Body of pancreas (tissue), 4 donors: ENCODE measurements around the gene SLC9A1. TPM values are rescaled to one million over a fixed set of nuclear protein-coding genes. Genes with fewer than 3 reads are reported as not detected.
A peak's percentile ranks its signal among the peaks of the same experiment; 100 is the strongest.

Experiments used
- ATAC-seq: fragments of 150-250 bp; one replicate; pipeline ENCODE4 v1.9.1; 2016
- DNase-seq, 4 donors: peaks; one replicate each; pipeline ENCODE4 v3.0.0-alpha.2; 2019
- H3K27ac ChIP-seq, 4 donors: fragments of 200-600 bp; sonication (generic); 1 replicate in 3 of 4; 2 replicates in 1 of 4; pipeline versions ENCODE4 v1.5.1 to v1.6.1; 2016 to 2019; ENCODE audit warnings: mild to moderate bottlenecking in 1 of 4, mixed read lengths in 1 of 4, moderate library complexity in 1 of 4
- H3K27me3 ChIP-seq, 2 donors: fragments of 200-600 bp; sonication (generic); one replicate each; pipeline ENCODE4 v1.6.0; 2016; ENCODE audit warnings: mild to moderate bottlenecking in 1 of 2
- H3K36me3 ChIP-seq, 2 donors: fragments of 200-600 bp; sonication (generic); replicated peaks in 1 of 2; 2 replicates each; pipeline ENCODE4 v1.5.1; 2016; ENCODE audit warnings: low read depth in 2 of 2; ENCODE audit not compliant: insufficient read depth in 1 of 2
- H3K4me1 ChIP-seq: fragments of 200-600 bp; sonication (generic); one replicate; pipeline ENCODE4 v1.6.0; 2016
- H3K4me3 ChIP-seq, 2 donors: fragments of 200-600 bp; sonication (generic); 1 replicate in 1 of 2; 2 replicates in 1 of 2; pipeline ENCODE4 v1.5.1; 2016 to 2019
- H3K9me3 ChIP-seq, 3 donors: fragments of 200-600 bp; sonication (generic); 1 replicate in 2 of 3; 2 replicates in 1 of 3; pipeline ENCODE4 v1.5.1; 2016
- POLR2A ChIP-seq, 3 donors: fragments of 450-650 bp; IDR thresholded peaks; one replicate each; pipeline ENCODE4 v1.6.1; 2016; ENCODE audit warnings: antibody characterized with exemption in 3 of 3, mild to moderate bottlenecking in 2 of 3
- WGBS, 2 donors: methylation state at CpG; one replicate each; pipeline ENCODE4 v1.1.5; 2017; 5-methylcytosine and 5-hydroxymethylcytosine counted together
- intact Hi-C: fragments of 100-400 bp; cut with DNase I; formaldehyde crosslinking; loops from one replicate; pipeline ENCODE4 v1.15.1; 2023
- total RNA-seq, 2 donors: library from RNA; depleted of rRNA; stranded (reverse); fragments of >200 nt; gene quantifications; one replicate each; pipeline ENCODE4 v1.1.0, GENCODE V29; 2016
- TF ChIP-seq, protein P1 (sequence below), 7 experiments: fragments of 450-650 bp in 4 of 7; fragments of 200-600 bp in 3 of 7; sonication (generic) in 3 of 7; IDR thresholded peaks; one replicate each; pipeline ENCODE4 v1.5.1; 2016 to 2019; ENCODE audit warnings: antibody characterized with exemption in 7 of 7

Gene SLC9A1
- total RNA-seq, 2 donors from 2014 or later, result 6.9 to 7.8 TPM

DNA sequence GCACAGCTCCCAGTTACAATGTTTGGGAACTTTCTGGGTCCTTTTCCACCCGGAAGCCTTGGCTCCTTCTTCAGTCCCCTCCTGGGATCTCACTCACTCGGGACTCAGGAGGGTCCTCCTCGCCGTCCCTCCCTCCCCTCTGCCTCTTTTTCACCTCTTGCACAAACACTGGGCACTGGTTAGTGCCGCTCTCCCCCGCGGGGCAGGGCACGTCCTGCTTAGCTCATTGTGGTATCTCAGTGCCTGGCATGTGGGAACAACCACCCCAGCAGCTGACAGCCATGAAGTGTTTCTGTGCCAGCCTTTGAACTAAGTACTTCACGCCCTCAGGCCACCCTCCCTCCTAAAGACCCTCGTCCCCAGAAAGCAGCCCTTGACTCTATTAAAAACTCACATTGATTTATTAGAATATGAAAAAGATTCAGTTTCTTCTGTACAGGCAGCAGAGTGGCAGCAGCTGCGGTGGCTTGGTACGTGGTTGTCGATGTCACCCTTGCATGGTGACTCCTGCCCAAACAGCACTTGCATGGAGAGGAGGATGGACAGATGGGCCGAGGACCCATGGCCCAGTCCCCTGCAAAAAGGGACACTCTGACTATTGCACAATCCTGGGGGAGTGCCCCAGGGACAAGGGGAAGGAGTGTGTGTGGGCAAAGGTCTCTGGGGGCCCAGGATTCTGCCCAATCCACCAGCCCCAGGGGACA, 56.3 kb downstream of the SLC9A1 start:
- intact Hi-C loops, result loop anchor here (10.0 kb wide), 1 partner anchor 124 kb away; no protein-coding TSS in a partner anchor

GRCh38 chr1:27097484-27097917, 57.4 kb downstream of the SLC9A1 start:
- no peak overlapping the region for H3K4me3 ChIP-seq
- H3K4me1 ChIP-seq, result no peaks in the 10 kb centered on the region
- no peak overlapping the region for H3K27ac ChIP-seq
- intact Hi-C loops, result loop anchor here (10.0 kb wide), 1 partner anchor 123 kb away; no protein-coding TSS in a partner anchor
- H3K9me3 ChIP-seq, result no peaks in the 10 kb centered on the region
- DNase-seq, result peak; percentile 78 to 81 (median 80)
- TF ChIP-seq, protein P1, sequence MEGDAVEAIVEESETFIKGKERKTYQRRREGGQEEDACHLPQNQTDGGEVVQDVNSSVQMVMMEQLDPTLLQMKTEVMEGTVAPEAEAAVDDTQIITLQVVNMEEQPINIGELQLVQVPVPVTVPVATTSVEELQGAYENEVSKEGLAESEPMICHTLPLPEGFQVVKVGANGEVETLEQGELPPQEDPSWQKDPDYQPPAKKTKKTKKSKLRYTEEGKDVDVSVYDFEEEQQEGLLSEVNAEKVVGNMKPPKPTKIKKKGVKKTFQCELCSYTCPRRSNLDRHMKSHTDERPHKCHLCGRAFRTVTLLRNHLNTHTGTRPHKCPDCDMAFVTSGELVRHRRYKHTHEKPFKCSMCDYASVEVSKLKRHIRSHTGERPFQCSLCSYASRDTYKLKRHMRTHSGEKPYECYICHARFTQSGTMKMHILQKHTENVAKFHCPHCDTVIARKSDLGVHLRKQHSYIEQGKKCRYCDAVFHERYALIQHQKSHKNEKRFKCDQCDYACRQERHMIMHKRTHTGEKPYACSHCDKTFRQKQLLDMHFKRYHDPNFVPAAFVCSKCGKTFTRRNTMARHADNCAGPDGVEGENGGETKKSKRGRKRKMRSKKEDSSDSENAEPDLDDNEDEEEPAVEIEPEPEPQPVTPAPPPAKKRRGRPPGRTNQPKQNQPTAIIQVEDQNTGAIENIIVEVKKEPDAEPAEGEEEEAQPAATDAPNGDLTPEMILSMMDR (IDR thresholded peaks at IDR 0.05), result peak; percentile 89 to 97 (median 95)
- TF ChIP-seq POLR2A (IDR thresholded peaks at IDR 0.05), result no peak
- 0% methylated on average over 2 to 5 of the region's 5 CpGs for WGBS, 2 donors
- no peaks in the 10 kb centered on the region for H3K27me3 ChIP-seq
- ATAC-seq, result peak; percentile 90
- no peaks in the 10 kb centered on the region for H3K36me3 ChIP-seq

More for the DNA sequence above, 56.3 kb downstream of the SLC9A1 start:
- ATAC-seq, result no peak
- Histone ChIP-seq H3K4me1 (no peaks in the 10 kb centered on the region), H3K27me3 (no peaks in the 10 kb centered on the region), H3K9me3 (no peaks in the 10 kb centered on the region), H3K36me3 (no peaks in the 10 kb centered on the region), H3K27ac (peak overlapping the region in 1 of 4 donors; percentile 53), H3K4me3 (no peak overlapping the region)
- no peak for TF ChIP-seq POLR2A (IDR thresholded peaks at IDR 0.05)
- TF ChIP-seq, protein P1 (IDR thresholded peaks at IDR 0.05), result no peak
- DNase-seq, result no peak
- 66 to 72% methylated on average over 14 of the region's 14 CpGs for WGBS, 2 donors

- TF ChIP-seq POLR2A (IDR thresholded peaks at IDR 0.05), result no peak
- TF ChIP-seq, protein P1 (IDR thresholded peaks at IDR 0.05), result no peak
- H3K36me3 ChIP-seq, result no peaks in the 10 kb centered on the region
- H3K27me3 ChIP-seq, result no peaks in the 10 kb centered on the region
- no peak overlapping the region for H3K27ac ChIP-seq
- intact Hi-C loops, result loop anchor here (10.0 kb wide), 1 partner anchor 121 kb away; no protein-coding TSS in a partner anchor
- no peak for DNase-seq
- no peak overlapping the region for H3K4me3 ChIP-seq
- H3K4me1 ChIP-seq, result no peaks in the 10 kb centered on the region
- WGBS, 2 donors, result 72 to 73% methylated on average over 2 of the region's 2 CpGs
- no peak for ATAC-seq
- H3K9me3 ChIP-seq, result no peaks in the 10 kb centered on the region
These were observed 59.3 kb downstream of the SLC9A1 start for GRCh38 chr1:27095576-27095975.

DNA sequence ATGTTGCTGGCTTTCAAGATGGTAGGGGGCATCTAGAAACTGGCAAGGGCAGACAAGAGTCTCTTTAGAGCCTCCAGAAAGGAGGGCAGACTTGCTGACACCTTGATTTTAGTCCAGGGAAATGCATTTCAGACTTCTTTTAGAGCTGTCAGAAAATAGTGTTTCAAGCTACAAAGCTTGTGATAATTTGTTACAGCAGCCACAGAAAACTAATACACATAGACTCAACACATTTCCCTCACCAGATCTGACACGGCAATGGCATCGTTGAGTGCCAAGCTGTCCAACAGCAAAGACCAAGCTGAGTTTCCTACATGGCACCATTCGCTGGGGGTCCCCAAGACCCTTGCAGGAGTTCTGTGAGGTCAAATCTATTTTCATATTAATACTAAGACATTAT, 62.0 kb downstream of the SLC9A1 start:
- Histone ChIP-seq H3K27me3 (no peaks in the 10 kb centered on the region), H3K36me3 (no peaks in the 10 kb centered on the region), H3K9me3 (no peaks in the 10 kb centered on the region), H3K4me1 (no peaks in the 10 kb centered on the region), H3K27ac (no peak overlapping the region), H3K4me3 (no peak overlapping the region)
- TF ChIP-seq POLR2A (IDR thresholded peaks at IDR 0.05), result no peak
- TF ChIP-seq, protein P1 (IDR thresholded peaks at IDR 0.05), result no peak
- intact Hi-C loops, result loop anchor here (5.0 to 10.0 kb wide), 2 partner anchors 46 to 118 kb away; no protein-coding TSS in a partner anchor
- ATAC-seq, result no peak
- 82 to 90% methylated on average over 3 of the region's 3 CpGs for WGBS, 2 donors
- DNase-seq, result no peak
